ENCODE data around the gene NR2F2.
"Not testable (repeated sequence)": the region's sequence is repeated elsewhere in the genome, so short reads cannot be mapped to it uniquely, and the experiment has no call there.

Gene NR2F2

DNA sequence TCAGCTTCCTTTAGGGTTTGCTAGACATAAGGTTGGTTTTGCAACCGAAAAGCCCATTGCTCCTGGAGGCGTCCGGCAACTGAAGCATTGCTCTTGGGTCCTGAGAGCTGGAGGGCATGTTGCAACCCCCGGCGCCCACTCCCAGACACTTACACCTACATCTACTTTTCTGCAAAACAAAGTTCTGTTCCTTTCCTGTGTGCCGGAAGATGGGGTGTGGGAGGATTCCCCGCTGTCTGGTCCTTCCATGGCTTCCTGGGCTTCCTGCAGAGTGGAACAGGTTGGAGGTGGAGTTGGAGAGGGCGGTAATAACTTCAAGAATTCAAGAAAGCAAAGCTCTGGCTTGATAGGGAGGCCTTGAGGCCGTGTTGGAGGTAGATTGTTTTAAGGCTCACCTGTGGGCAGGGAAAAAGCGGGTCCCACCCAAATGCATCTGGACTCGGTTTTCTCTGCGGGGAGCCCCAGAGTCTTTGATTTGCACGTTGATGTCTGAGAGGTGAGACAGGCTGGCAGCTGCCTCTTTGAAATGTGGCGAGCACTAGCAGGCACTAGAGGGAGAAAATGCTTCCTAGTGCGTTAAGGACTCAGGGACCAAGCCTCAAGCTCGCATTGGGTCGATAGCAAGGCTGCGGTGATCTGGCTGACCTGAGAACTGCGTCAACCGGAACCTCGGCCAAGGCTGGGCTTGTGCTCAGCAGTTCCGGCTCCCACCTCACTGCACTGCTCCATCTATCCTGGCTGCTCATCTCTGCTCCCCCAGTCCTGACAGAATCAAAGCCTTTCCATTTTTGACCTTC is 39.5 kb downstream of the NR2F2 start:
- DNase-seq: no peak

DNA sequence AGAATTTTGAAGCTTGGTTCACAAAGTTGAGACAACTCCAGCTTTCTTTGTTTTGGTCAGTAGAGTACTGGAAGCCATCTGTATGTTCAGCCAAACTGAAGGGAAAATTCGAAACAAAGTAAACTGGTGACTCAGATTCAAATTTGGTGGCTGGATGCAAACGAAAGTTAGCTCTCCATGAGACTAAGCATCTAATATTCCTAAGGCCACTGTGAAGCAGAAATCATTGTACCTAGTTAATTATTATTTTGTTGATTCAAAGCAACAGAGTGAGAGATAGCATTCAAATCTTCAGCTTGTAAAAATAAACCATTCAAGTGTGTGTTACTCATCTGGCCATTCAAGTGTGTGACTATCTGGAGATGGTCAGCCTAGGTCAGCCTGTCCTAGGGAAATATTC is 42.1 kb downstream of the NR2F2 start:
- DNase-seq: no peak

DNA sequence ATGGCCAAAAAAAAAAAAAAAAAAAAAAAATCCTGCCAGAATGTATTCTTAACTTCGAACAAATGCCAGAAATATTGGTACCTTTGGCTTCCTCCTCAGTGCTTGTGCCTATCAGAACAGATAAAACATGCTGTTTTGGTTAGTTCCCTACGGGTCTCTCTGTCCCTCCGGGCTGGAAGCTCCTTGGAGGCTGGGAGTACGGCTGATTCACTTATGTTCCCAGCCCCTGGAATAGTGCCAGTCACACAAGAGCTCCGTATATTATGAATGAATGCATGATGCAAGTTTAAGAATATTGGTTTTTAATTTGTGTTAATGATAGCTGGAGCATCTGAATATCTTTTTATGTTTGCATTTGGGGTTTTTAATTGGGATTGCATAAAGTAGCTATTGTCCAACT is 44.0 kb downstream of the NR2F2 start:
- DNase-seq: no peak

DNA sequence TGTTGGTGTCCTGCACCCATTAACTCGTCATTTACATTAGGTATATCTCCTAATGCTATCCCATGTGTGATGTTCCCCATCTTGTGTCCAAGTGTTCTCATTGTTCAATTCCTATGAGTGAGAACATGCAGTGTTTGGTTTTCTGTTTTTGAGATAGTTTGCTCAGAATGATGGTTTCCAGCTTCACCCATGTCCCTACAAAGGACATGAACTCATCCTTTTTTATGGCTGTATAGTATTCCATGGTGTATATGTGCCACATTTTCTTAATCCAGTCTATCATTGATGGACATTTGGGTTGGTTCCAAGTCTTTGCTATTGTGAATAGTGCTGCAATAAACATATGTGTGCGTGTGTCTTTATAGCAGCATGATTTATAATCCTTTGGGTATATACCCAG is 49.1 kb downstream of the NR2F2 start:
- not testable (repeated sequence) for DNase-seq

DNA sequence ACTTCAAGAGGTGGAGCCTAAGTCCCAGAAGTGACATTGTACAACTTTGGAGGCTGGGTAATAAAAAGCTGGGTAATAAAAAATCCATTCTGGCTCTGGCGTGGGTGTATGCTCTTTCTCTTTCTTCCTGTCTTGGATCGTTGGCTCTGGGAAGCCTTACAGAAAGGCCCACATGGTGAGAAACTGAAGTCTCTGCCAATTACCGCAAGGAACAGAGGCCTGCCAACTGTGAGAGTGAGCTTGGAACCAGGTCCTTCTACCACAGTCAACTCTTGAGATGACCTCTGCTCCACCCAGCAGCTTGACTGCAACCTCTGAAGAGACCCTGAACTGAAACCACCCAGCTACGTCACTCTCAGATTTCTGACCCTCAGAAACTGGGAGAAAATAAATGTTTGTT is 51.0 kb downstream of the NR2F2 start:
- DNase-seq: no peak

DNA sequence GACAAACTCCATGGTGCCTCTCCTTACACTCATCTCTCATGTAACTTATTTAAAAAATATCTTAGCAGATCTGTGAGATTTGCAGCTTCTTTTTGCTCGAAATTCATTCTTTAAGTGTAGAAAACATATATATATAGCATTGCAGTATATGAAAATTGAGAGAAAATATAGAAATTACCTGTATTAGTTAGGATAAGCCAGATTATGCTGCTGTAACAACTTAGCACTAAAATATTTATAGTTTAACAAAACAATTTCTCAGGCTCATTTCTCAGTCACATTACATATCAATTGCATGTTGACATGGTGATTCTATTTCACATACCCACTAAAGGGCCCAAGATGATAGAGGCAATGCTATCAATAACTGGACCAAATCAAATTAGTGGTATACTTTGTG is 54.7 kb downstream of the NR2F2 start:
- DNase-seq: no peak

DNA sequence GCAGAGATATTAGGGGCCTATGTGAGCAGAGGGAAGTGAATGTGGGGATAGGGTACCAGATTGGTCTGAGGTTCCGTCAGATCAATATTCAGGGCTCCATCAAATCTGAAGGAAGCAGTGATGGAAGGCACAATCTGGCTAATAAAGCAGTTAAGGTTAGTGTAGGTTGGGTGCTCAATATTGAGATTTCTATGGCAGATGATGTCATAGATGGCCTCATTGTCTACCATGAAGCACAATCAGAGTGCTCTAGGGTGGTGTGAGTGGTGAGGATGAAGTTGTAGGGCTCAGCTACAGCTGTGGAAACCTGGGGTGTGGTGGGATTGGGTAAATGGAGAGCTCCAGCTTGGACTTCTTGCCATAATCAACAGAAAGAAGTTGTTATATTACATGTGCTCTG is 58.2 kb downstream of the NR2F2 start:
- no peak for DNase-seq

All from AML-193 (cell line).